Aorta (tissue), 5 donors: Measurements from ENCODE around the gene INS. TPM values are rescaled to one million over a fixed set of nuclear protein-coding genes. Genes with fewer than 3 reads are reported as not detected.

ENCODE experiments used
- ATAC-seq: fragments of 200-7000 bp; cut with Tn5 transposase; one replicate; pipeline ENCODE4 v1.9.1; 2022; ENCODE audit warnings: moderate library complexity; ENCODE audit not compliant: low FRiP score
- DNase-seq, 2 donors: peaks; one replicate each; pipeline ENCODE4 v3.0.0-alpha.2; 2020
- H3K27ac ChIP-seq, 2 donors: one replicate each; pipeline ENCODE4 v1.5.1; 2013; ENCODE audit warnings: low read length in 2 of 2, mild to moderate bottlenecking in 2 of 2, moderate library complexity in 2 of 2, control low read depth in 1 of 2, inconsistent platforms in 1 of 2, low read depth in 1 of 2
- H3K27me3 ChIP-seq, 2 donors: one replicate each; pipeline ENCODE4 v1.6.1; 2013; ENCODE audit warnings: control low read depth in 1 of 2, low read length in 1 of 2, mild to moderate bottlenecking in 1 of 2, moderate library complexity in 1 of 2; ENCODE audit not compliant: insufficient read depth in 2 of 2, control insufficient read depth in 1 of 2
- H3K36me3 ChIP-seq, 2 donors: one replicate each; pipeline ENCODE4 v1.6.1; 2013; ENCODE audit warnings: control low read depth in 1 of 2, low read length in 1 of 2, mild to moderate bottlenecking in 1 of 2; ENCODE audit not compliant: insufficient read depth in 2 of 2, control insufficient read depth in 1 of 2
- H3K4me1 ChIP-seq, 2 donors: one replicate each; pipeline ENCODE4 v1.6.1; 2013; ENCODE audit warnings: low read length in 2 of 2, control low read depth in 1 of 2, mild to moderate bottlenecking in 1 of 2, moderate library complexity in 1 of 2; ENCODE audit not compliant: insufficient read depth in 2 of 2, control insufficient read depth in 1 of 2
- H3K4me3 ChIP-seq, 2 donors: one replicate each; pipeline ENCODE4 v1.5.1; 2013; ENCODE audit warnings: low read length in 2 of 2, control low read depth in 1 of 2, mild to moderate bottlenecking in 1 of 2
- H3K9me3 ChIP-seq: one replicate; pipeline ENCODE4 v1.6.1; 2013; ENCODE audit warnings: mild to moderate bottlenecking, low read length; ENCODE audit not compliant: control insufficient read depth
- WGBS, 2 donors: extraction: QIAGEN DNeasy Blood & Tissue Kit; methylation state at CpG; one replicate each; pipeline ENCODE4 v1.1.7; 2013; 5-methylcytosine and 5-hydroxymethylcytosine counted together
- intact Hi-C, 2 donors: fragments of 100-400 bp; cut with DNase I; formaldehyde crosslinking; loops; one replicate each; pipeline versions ENCODE4 v1.14.2 to v1.15.0; 2022
- polyA plus RNA-seq, 2 donors: library from polyadenylated mRNA; stranded (reverse); fragments of 200-250 nt; gene quantifications; one replicate each; pipeline ENCODE4 v1.2.3, GENCODE V29; 2013
- total RNA-seq, 2 donors: library from RNA; stranded (reverse); fragmentation: NEBNext Ultra II Directional; extraction: Animal tissue kit (Norgen Biotek cat#: 25700); gene quantifications; one replicate each; pipeline ENCODE4 v1.2.1, GENCODE V29; 2021
- donor health status: healthy with polysubstance abuse.
- donor health status: Bipolar disorder and iron deficiency.
- donor health status: DM: no; HTN: no; CAD: no.
- donor health status: DM: no; HTN: no; CAD: no.
- donor health status: DM: yes; HTN: yes; CAD: no.

The INS gene
- total and polyA plus RNA-seq, 4 donors = 1.9 to 18.8 (median 9.6) TPM

DNA sequence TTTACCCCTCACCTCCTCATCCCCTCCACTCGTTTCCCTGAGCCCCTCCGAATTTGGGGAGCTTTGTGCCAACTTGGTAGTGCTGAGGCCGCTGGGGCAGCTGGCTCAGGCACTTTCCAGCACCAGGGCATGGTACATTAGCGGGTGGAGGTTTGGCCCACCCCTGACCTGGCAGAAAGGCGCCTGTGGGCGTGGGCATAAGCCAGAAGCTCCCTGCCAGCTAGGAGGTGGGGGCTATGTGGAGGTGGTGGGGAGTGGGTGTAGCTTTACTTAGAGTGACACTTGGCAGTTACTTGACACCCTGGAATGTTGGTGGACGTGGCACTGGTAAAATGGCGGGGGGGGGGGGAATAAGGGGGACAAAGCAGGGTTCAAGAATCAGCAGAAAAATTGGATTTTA is 11.5 kb downstream of the INS start:
- intact Hi-C loops = no loop called here
- no peak for DNase-seq

DNA sequence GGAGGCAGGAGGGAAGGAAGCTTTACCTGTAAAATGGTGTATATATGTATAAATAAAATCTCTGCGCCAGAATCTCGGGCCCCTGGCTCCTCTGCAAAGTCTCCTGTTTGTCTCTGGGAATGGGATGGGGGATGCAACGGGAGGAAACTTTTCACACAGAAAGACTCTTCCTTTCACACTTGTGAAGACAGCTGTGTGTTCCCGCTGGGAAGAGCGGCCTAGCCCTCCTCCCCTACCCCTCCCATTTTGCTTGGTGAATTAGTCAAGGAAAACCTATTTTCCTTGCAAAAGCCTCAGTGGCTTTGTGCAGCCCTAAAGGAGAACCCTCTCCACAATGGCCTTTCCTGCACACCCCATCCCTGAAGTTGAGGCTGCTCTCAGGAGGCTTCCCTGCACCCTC is 12.4 kb downstream of the INS start:
- no peaks in the 10 kb centered on the region for H3K9me3 ChIP-seq
- DNase-seq = no peak
- WGBS, 2 donors = 76 to 84% methylated on average over 5 of the region's 5 CpGs
- intact Hi-C loops = no loop called here
- H3K4me3 ChIP-seq = no peak overlapping the region
- no peaks in the 10 kb centered on the region for H3K27me3 ChIP-seq
- H3K4me1 ChIP-seq = no peaks in the 10 kb centered on the region
- no peak for ATAC-seq
- no peak overlapping the region for H3K27ac ChIP-seq
- H3K36me3 ChIP-seq = no peaks in the 10 kb centered on the region

More for the DNA sequence above, 11.5 kb downstream of the INS start:
- Histone ChIP-seq H3K27me3 (no peaks in the 10 kb centered on the region), H3K4me3 (no peak overlapping the region), H3K4me1 (no peaks in the 10 kb centered on the region), H3K9me3 (no peaks in the 10 kb centered on the region), H3K27ac (no peak overlapping the region), H3K36me3 (no peaks in the 10 kb centered on the region)
- 33 to 36% methylated on average over 8 of the region's 8 CpGs for WGBS, 2 donors
- no peak for ATAC-seq

DNA sequence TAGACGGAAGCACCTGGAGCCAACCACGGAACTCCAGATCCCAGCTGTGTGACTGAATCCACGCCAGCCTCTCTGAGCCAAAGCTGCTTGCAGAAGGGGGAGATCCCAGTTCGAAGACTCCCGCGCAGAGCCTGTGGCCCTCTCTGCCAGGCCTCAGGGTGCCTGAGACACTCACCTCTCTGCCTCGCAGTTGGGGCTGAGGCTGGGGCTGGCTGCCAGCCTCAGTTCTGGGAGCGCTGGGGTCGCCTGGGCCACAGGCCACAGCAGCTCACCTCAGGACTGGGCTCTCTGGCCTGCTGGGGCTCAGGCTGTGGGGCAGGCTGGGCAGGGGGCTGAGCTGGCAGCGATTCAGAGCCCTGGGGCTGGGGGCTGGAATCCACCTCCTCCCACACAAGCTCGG is 13.6 kb downstream of the INS start:
- WGBS, 2 donors = 50 to 55% methylated on average over 11 of the region's 11 CpGs

DNA sequence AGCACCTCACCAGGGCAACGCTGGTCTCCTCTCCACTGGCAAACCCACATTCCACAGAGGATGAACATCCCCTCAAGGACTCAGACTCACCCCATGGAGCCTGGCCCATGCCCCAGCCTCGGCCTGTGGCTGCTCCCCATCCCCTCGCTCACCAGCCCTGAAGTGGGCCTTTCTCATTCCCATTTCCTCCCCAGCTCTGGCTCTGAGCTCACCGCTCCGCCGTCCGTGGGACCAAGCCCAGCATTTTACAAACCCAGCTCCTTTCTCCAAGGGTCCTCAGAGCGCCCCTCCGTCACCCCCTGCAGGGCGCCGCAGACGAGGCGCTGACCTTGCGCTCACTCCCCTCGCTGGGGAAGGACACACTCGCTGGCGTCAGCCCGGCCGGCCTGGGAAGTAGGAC is 15.0 kb downstream of the INS start:
- Histone ChIP-seq H3K4me1 (no peaks in the 10 kb centered on the region), H3K27ac (no peak overlapping the region), H3K36me3 (no peaks in the 10 kb centered on the region), H3K27me3 (no peaks in the 10 kb centered on the region), H3K9me3 (no peaks in the 10 kb centered on the region), H3K4me3 (no peak overlapping the region)
- 53 to 56% methylated on average over 19 of the region's 19 CpGs for WGBS, 2 donors
- DNase-seq (no peak), ATAC-seq (no peak)
- intact Hi-C loops = no loop called here

More for the DNA sequence above, 13.6 kb downstream of the INS start:
- Histone ChIP-seq H3K9me3 (no peaks in the 10 kb centered on the region), H3K27ac (no peak overlapping the region), H3K4me3 (no peak overlapping the region), H3K36me3 (no peaks in the 10 kb centered on the region), H3K27me3 (no peaks in the 10 kb centered on the region), H3K4me1 (no peaks in the 10 kb centered on the region)
- ATAC-seq (no peak), DNase-seq (no peak)
- intact Hi-C loops = no loop called here

DNA sequence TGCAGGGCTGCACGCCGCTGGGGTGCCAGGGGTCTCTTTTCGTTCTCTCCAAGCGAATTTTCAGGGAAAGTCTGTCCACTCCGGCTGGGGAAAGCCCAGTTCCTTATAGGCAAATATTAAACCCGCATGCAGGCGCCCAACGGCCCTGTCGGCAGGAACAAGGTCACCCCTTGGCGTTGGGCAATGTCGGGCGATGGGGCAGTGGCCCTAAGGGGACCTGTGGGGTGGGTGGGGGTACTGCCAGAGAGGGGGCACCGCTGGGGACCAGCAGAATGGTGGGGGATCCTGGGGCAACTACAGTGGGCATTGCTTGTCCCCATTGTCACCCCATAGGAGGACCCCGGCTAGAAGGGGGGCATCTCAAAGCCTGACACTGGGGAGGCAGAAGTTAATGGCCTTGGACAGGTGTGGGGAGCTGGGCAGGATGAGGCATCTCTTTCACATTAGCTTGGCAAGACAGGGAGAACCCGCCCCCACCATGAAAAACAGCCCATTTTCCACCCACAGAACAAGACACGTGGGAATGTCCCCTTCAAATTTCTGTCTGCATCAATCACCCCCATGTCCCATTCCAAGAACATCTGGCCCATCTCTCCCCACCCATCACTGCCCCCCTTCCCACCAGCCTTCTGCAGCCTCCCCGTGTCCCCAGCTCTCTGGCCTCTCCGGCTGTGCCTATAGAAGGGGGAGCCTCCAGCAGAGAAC is 16.3 kb downstream of the INS start:
- no peak overlapping the region for H3K4me3 ChIP-seq
- H3K4me1 ChIP-seq = no peaks in the 10 kb centered on the region
- no peak overlapping the region for H3K27ac ChIP-seq
- H3K9me3 ChIP-seq = no peaks in the 10 kb centered on the region
- WGBS, 2 donors = 16 to 19% methylated on average over 17 to 18 of the region's 18 CpGs
- H3K36me3 ChIP-seq = no peaks in the 10 kb centered on the region
- no peak for ATAC-seq
- intact Hi-C loops = no loop called here
- no peak for DNase-seq
- no peaks in the 10 kb centered on the region for H3K27me3 ChIP-seq

DNA sequence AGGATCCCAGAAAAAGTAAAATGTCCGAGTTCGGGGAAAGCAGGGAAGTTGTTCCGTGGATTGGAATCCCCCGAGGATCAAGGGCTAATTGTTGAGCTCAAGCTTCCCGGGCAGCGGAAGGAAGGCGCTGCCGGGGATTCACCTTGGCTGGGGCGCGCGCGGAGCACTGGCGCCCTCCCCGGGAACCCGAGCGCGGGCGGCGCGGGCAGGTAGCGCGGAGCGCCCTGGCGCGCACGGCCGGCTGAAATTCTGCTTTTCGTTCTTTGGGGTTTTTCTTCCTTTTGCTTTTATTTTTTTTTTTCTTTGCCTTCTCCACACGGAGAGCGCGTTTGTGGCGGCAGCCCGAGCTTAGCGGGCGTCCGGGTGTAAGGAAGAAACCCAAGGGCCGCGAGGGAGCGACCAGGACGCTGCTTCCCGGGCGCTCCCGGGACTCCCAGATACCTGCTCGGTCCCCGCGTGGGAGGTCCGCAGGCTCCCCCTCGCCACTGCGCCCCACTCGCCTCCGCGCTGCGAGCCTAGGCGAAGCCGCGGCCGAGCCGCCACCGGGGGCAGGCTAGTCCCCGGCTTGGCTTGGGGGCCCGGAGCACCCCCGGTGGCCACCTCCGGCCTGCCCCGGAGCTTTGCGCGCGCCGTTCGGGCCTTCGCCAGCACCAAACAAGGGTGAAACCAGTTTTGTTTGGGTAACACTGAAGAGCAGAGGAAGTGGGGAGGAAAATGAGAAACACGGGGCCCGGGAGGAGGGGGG is 17.0 kb downstream of the INS start:
- 1 to 3% methylated on average over 68 to 72 of the region's 72 CpGs for WGBS, 2 donors
- Histone ChIP-seq H3K27ac (no peak overlapping the region), H3K4me3 (no peak overlapping the region), H3K27me3 (no peaks in the 10 kb centered on the region), H3K36me3 (no peaks in the 10 kb centered on the region), H3K9me3 (no peaks in the 10 kb centered on the region), H3K4me1 (no peaks in the 10 kb centered on the region)
- intact Hi-C loops = no loop called here
- DNase-seq (no peak), ATAC-seq (no peak)

DNA sequence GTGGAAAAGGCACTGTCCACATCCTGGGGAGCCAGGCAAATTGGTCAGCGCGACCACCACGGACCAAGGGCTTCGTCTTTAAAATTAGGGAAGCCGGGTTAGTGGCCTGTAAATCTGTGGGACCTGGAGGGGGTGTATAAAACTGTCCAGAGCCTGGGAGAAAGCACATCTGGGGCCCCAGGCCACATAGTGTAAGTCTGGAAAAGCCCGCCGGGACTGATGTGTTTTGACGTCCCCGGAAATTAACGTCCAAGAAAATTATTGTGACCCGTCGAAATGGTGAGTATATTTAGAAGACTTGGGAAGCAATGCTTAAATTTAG is 17.6 kb downstream of the INS start:
- no peaks in the 10 kb centered on the region for H3K4me1 ChIP-seq
- ATAC-seq (no peak), DNase-seq (no peak)
- H3K36me3 ChIP-seq = no peaks in the 10 kb centered on the region
- H3K4me3 ChIP-seq = no peak overlapping the region
- H3K27me3 ChIP-seq = no peaks in the 10 kb centered on the region
- WGBS, 2 donors = 5 to 6% methylated on average over 12 of the region's 12 CpGs
- no peak overlapping the region for H3K27ac ChIP-seq
- intact Hi-C loops = no loop called here
- H3K9me3 ChIP-seq = no peaks in the 10 kb centered on the region

DNA sequence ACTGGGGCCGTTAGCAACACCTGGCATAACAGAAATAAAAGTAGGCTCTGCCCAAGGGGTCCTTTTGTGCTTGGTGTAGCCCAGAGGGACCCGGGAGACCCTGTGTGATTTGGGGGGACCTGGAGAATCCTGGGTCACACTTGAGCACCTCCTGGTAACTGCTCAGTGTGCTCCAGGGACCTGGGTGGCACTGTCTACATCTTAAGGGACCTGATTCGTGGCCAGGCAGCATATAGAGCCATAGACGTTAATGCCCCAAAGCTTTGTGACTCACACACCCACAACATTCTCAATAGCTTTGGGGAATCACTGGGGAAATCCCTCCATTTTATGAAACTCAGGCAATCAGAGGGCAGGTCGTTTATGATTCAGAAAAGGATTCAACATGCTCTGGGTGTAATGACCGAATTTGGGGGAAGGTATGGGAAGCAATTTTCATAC is 18.2 kb downstream of the INS start:
- no peaks in the 10 kb centered on the region for H3K9me3 ChIP-seq
- no peak overlapping the region for H3K27ac ChIP-seq
- DNase-seq = no peak
- H3K4me1 ChIP-seq = no peaks in the 10 kb centered on the region
- H3K27me3 ChIP-seq = no peaks in the 10 kb centered on the region
- WGBS, 2 donors = 12 to 16% methylated on average over 6 of the region's 6 CpGs
- no peaks in the 10 kb centered on the region for H3K36me3 ChIP-seq
- H3K4me3 ChIP-seq = no peak overlapping the region
- no peak for ATAC-seq
- intact Hi-C loops = no loop called here

DNA sequence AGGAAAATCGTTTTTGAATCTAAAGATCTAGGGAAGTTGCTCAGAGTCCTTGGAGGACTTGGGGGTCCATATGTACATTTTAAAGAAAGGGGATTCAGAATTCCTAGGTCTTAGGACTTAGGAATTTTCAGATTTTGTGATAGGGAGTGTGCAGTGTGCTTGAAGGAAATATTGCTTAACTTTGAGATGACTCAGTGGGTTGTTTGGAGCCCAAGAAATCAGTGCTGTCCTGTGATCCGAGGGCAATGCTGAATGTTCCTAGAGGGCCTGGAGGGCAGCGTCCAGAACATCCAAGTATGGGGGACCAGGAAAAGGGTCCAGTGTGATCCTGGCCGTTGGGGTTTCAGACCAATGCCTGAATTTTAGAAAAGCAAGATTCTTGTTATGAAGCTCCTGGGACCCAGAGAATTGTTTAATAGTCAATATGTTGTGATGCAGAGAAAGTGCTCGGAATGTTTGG is 18.7 kb downstream of the INS start:
- intact Hi-C loops = no loop called here

More for the DNA sequence above, 18.7 kb downstream of the INS start:
- WGBS, 2 donors = 26 to 27% methylated on average over 5 of the region's 5 CpGs
- Histone ChIP-seq H3K9me3 (no peaks in the 10 kb centered on the region), H3K36me3 (no peaks in the 10 kb centered on the region), H3K27me3 (no peaks in the 10 kb centered on the region), H3K4me1 (no peaks in the 10 kb centered on the region), H3K27ac (no peak overlapping the region), H3K4me3 (no peak overlapping the region)
- ATAC-seq (no peak), DNase-seq (no peak)
